OCI-LY3 (cell line): ENCODE results near the gene DDIT3.

ENCODE experiments used
- H2AFZ ChIP-seq: fragments of 200-600, 300-600 bp; shearing (Covaris generic); 2 replicates; pipeline ENCODE4 v1.6.0; 2014; ENCODE audit warnings: antibody characterized with exemption, low read depth, low read length
- H3K27ac ChIP-seq: fragments of 200-600, 300-600 bp; sonication (generic); 2 replicates; pipeline ENCODE4 v1.5.1; 2014; ENCODE audit warnings: mild to moderate bottlenecking, low read length, moderate library complexity, mixed read lengths
- H3K27me3 ChIP-seq: fragments of 200-600, 300-600 bp; sonication (generic); 2 replicates; pipeline ENCODE4 v1.6.1; 2014; ENCODE audit warnings: low read depth, low read length, mixed read lengths
- H3K36me3 ChIP-seq: fragments of 200-600, 300-600 bp; sonication (generic); replicated peaks from 2 replicates; pipeline ENCODE3; 2014; ENCODE audit warnings: low read depth, low read length, mixed read lengths
- H3K4me1 ChIP-seq: fragments of 300-600, 200-600 bp; sonication (generic); 2 replicates; pipeline ENCODE4 v1.6.1; 2014; ENCODE audit warnings: low read length, mixed read lengths
- H3K4me2 ChIP-seq: fragments of 200-600, 300-600 bp; sonication (generic); 2 replicates; pipeline ENCODE4 v1.6.1; 2014; ENCODE audit warnings: low read length, mixed read lengths
- H3K4me3 ChIP-seq: fragments of 300-600, 200-600 bp; sonication (generic); 2 replicates; pipeline ENCODE4 v1.5.1; 2014; ENCODE audit warnings: antibody characterized with exemption, mild to moderate bottlenecking, low read length, moderate library complexity
- H3K79me2 ChIP-seq: fragments of 300-600, 200-600 bp; shearing (Covaris generic); 2 replicates; pipeline ENCODE4 v1.6.1; 2014; ENCODE audit warnings: mild to moderate bottlenecking, low read length, mixed read lengths
- H3K9ac ChIP-seq: fragments of 300-600, 200-600 bp; shearing (Covaris generic); 2 replicates; pipeline ENCODE4 v1.6.0; 2014; ENCODE audit warnings: mild to moderate bottlenecking, low read length, moderate library complexity
- H3K9me3 ChIP-seq: fragments of 200-600, 300-600 bp; shearing (Covaris generic); 2 replicates; pipeline ENCODE4 v1.6.1; 2014; ENCODE audit warnings: low read length, mixed read lengths; ENCODE audit not compliant: insufficient read depth
- H4K20me1 ChIP-seq: fragments of 200-600, 300-600 bp; sonication (generic); 2 replicates; pipeline ENCODE4 v1.6.1; 2016; ENCODE audit warnings: low read length, mixed read lengths; ENCODE audit not compliant: insufficient read depth
- CTCF ChIP-seq: fragments of 200-600, 300-600 bp; sonication (generic); IDR thresholded peaks from 2 replicates; pipeline ENCODE4 v1.5.1; 2014; ENCODE audit warnings: antibody characterized with exemption, low read length, low read depth
- EZH2phosphoT487 ChIP-seq: fragments of 200-600 bp; shearing (Covaris generic); IDR thresholded peaks from 2 replicates; pipeline ENCODE4 v1.6.1; 2018; ENCODE audit warnings: antibody characterized with exemption, mixed run types, low read depth

DDIT3 gene

GRCh38 chr12:57546438-57547287, 26.3 kb upstream of the DDIT3 start, which contains the start of gene DCTN2:
DCTN2 (minus strand) TSS chr12:57547192; CDS start chr12:57547063, 129 bp downstream.
- Histone ChIP-seq H3K4me2 (peak within 1 kb of the TSS; percentile 97), H3K27ac (peak within 1 kb of the TSS; percentile 18; the same call in 1 of the 2 replicates), H3K9ac (peak within 1 kb of the TSS; percentile 94), H4K20me1 (no peaks in the 10 kb centered on the region), H3K27me3 (no peaks in the 10 kb centered on the region), H2AFZ (peak within 1 kb of the TSS; percentile 98), H3K36me3 (peaks cover under 1% of the 10 kb centered on the region), H3K4me3 (peak within 1 kb of the TSS; percentile 95), H3K4me1 (peaks cover 17% of the 10 kb centered on the region), H3K79me2 (peaks cover 17% of the 10 kb centered on the region), H3K9me3 (no peaks in the 10 kb centered on the region)
- no peak for TF ChIP-seq EZH2phosphoT487
- TF ChIP-seq CTCF: no peak; the same call in 1 of the 2 replicates

- Histone ChIP-seq H3K79me2 (peaks cover 17% of the 10 kb centered on the region), H3K4me3 (peak overlapping the region; percentile 95), H3K36me3 (peaks cover 4% of the 10 kb centered on the region), H3K4me1 (peaks cover 17% of the 10 kb centered on the region), H4K20me1 (no peaks in the 10 kb centered on the region), H2AFZ (no peak overlapping the region), H3K4me2 (peak overlapping the region; percentile 97), H3K9me3 (no peaks in the 10 kb centered on the region), H3K9ac (peak overlapping the region; percentile 94), H3K27me3 (no peaks in the 10 kb centered on the region), H3K27ac (no peak overlapping the region)
- TF ChIP-seq EZH2phosphoT487 (no peak), CTCF (no peak)
Observed at GRCh38 chr12:57545809-57546437, 25.6 kb upstream of the DDIT3 start.

- TF ChIP-seq EZH2phosphoT487 (no peak), CTCF (no peak)
- no peak overlapping the region for H3K4me2 ChIP-seq
Observed at GRCh38 chr12:57543581-57543980, 23.3 kb upstream of the DDIT3 start.

GRCh38 chr12:57541717-57542116, 21.4 kb upstream of the DDIT3 start:
- peaks cover 15% of the 10 kb centered on the region for H3K79me2 ChIP-seq
- H2AFZ ChIP-seq: no peak overlapping the region
- H3K36me3 ChIP-seq: peaks cover 8% of the 10 kb centered on the region
- no peak overlapping the region for H3K27ac ChIP-seq
- H3K27me3 ChIP-seq: no peaks in the 10 kb centered on the region
- H3K4me3 ChIP-seq: no peak overlapping the region
- H4K20me1 ChIP-seq: no peaks in the 10 kb centered on the region
- no peaks in the 10 kb centered on the region for H3K9me3 ChIP-seq
- no peak overlapping the region for H3K4me2 ChIP-seq
- no peak for TF ChIP-seq CTCF
- no peak for TF ChIP-seq EZH2phosphoT487
- peaks cover 7% of the 10 kb centered on the region for H3K4me1 ChIP-seq
- no peak overlapping the region for H3K9ac ChIP-seq

More at GRCh38 chr12:57543581-57543980, 23.3 kb upstream of the DDIT3 start:
- Histone ChIP-seq H3K9ac (no peak overlapping the region), H4K20me1 (no peaks in the 10 kb centered on the region), H3K36me3 (peaks cover 8% of the 10 kb centered on the region), H2AFZ (no peak overlapping the region), H3K4me1 (peaks cover 13% of the 10 kb centered on the region), H3K79me2 (peaks cover 17% of the 10 kb centered on the region), H3K27me3 (no peaks in the 10 kb centered on the region), H3K27ac (no peak overlapping the region), H3K4me3 (no peak overlapping the region), H3K9me3 (no peaks in the 10 kb centered on the region)
